ENCODE data around the gene CLCNKB. TPM values are rescaled to one million over a fixed set of nuclear protein-coding genes. Genes with fewer than 3 reads are reported as not detected.

CLCNKB gene
- total and polyA plus RNA-seq, 2 of the 4 experiments (the other 2 are of a cell fraction) = 0.09 TPM; not detected in 1

DNA sequence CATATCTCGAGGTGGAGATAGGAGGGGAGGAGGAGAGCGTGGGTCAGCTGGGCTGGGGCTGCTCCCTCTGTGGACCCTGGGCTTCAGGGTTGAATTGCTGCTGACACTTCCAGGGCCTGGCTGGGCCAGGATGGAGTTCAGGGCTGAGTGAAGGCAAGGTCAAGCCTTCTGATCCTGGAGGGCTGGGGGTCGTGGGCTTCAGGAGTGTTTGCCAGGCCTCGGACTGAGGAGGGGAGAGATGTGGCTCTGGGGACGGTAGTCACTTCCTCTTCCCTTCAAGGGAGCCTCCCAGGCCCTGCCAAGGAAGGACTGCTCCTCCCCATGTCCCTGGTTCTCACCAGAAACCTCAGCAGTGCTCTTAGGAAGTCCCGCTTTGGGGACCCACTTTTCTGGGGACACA lies 41.9 kb downstream of the CLCNKB start:
- Histone ChIP-seq H2BK15ac (ENCODE audit: low read depth, low read length) (0 out of 3 replicates have a peak overlapping the region, but pooled peaks have one; percentile 13), H3K14ac (replicated peaks; ENCODE audit: low read depth, low read length) (0 out of 2 replicates have a peak overlapping the region, but pooled peaks have one; percentile 41), H4K20me1 (ENCODE audit: insufficient read depth, low read length) (no peaks in the 10 kb centered on the region), H4K5ac (ENCODE audit: low read depth, low read length) (0 out of 2 replicates have a peak overlapping the region, but pooled peaks have one; percentile 38), H3K27me3 (ENCODE audit: control insufficient read depth, insufficient read depth, low read length) (no peaks in the 10 kb centered on the region; the same call in 1 of the 2 replicates), H2AK9ac (replicated peaks; ENCODE audit: low read depth, low read length, poor library complexity) (peak overlapping the region; percentile 37), H2BK120ac (ENCODE audit: low read depth, low read length) (no peak overlapping the region), H3K36me3 (ENCODE audit: control insufficient read depth, insufficient read depth, low read length) (no peaks in the 10 kb centered on the region), H3K79me1 (ENCODE audit: low read depth in 1 of 2, low read length in 2 of 2) (no peaks in the 10 kb centered on the region; a peak in 1 of 4 replicates), H2BK5ac (ENCODE audit: low read depth, low read length, poor library complexity, severe bottlenecking) (no peak overlapping the region), H3K9me1 (ENCODE audit: insufficient read depth, low read length) (no peaks in the 10 kb centered on the region; the same call in 1 of the 2 replicates), H3K4ac (ENCODE audit: low read depth, low read length) (no peak overlapping the region; the same call in 1 of the 2 replicates), H3K4me3 (ENCODE audit: insufficient read depth, low read depth, low read length) (no peak overlapping the region), H3K56ac (ENCODE audit: extremely low read depth, insufficient read depth, low read length) (no peak overlapping the region), H2AK5ac (ENCODE audit: low read depth, low read length) (no peak overlapping the region), H2AFZ (replicated peaks; ENCODE audit: low read length, poor library complexity) (peak overlapping the region; percentile 79), H3K4me2 (ENCODE audit: low read depth, low read length) (no peak overlapping the region), H4K91ac (ENCODE audit: insufficient read depth, low read depth, low read length) (no peak overlapping the region), H2BK20ac (ENCODE audit: low read depth, low read length) (no peak overlapping the region), H3K18ac (ENCODE audit: low read depth, low read length) (no peak overlapping the region), H3K4me1 (ENCODE audit: control insufficient read depth, insufficient read depth, low read length) (peaks cover 5% of the 10 kb centered on the region; the same call in 1 of the 2 replicates), H3K23ac (ENCODE audit: low read depth, low read length) (no peak overlapping the region), H3K27ac (ENCODE audit: insufficient read depth, low read length) (no peak overlapping the region), H3K9me3 (ENCODE audit: control insufficient read depth, insufficient read depth, low read length) (no peaks in the 10 kb centered on the region), H4K8ac (ENCODE audit: low read depth in 2 of 2, low read length in 2 of 2) (peak overlapping the region in 1 of 2 experiments; percentile 29; a peak in 1 of 4 replicates), H3K9ac (ENCODE audit: low read depth, low read length) (no peak overlapping the region)
- TF ChIP-seq CHD1 (IDR thresholded peaks at IDR 0.05; ENCODE audit: low read depth, low read length) (no peak), RFX5 (IDR thresholded peaks at IDR 0.05; ENCODE audit: low read depth, low read length) (no peak)
- no peak for ATAC-seq (ENCODE audit: low read depth)
- no peak for DNase-seq
- dilution Hi-C loops (cut with HindIII; ENCODE audit: low sequenced_read_pairs, unreplicated experiment) (no loop called here), intact Hi-C loops (cut with micrococcal nuclease) (no loop called here), in situ Hi-C loops (cut with MboI; ENCODE audit: low sequenced_read_pairs) (no loop called here)
- WGBS, 2 experiments (ENCODE audit: extremely low coverage in 2 of 2, insufficient read length in 1 of 2) = no CpG with 5 or more reads among the region's 6 CpGs
- ChIA-PET CTCF (no interaction called here), POLR2A (ENCODE audit: unreplicated experiment) (no interaction called here)
- no TSS peak for BruUV-seq (replicated peaks)
